ENCODE data around the gene MROH7.

MROH7 gene

GRCh38 chr1:54738244-54738643, 96.7 kb downstream of the MROH7 start (continued):
- TF ChIP-seq REST (tag by site-specific recombination; IDR thresholded peaks at IDR 0.05) (no peak), ZNF16 (tag by site-specific recombination; IDR thresholded peaks at IDR 0.05; ENCODE audit: low read depth) (no peak), ZNF19 (tag by site-specific recombination; IDR thresholded peaks at IDR 0.05; ENCODE audit: low read depth) (no peak)

- CTCF ChIA-PET, result no interaction called here
These were observed 99.9 kb downstream of the MROH7 start for GRCh38 chr1:54741531-54741930.

GRCh38 chr1:54742282-54742681, 100.7 kb downstream of the MROH7 start:
- ChIA-PET CTCF (interaction anchor here (0.7 kb wide), 1 partner anchor 247 kb away, joined by 3 read pairs; no protein-coding TSS in a partner anchor), POLR2A (no interaction called here)
- Histone ChIP-seq H3K9me3 (ENCODE audit: control insufficient read depth, insufficient read depth, low read depth, low read length) (no peaks in the 10 kb centered on the region), H3K4me1 (ENCODE audit: control insufficient read depth, insufficient read depth, low read length) (no peaks in the 10 kb centered on the region), H3K36me3 (ENCODE audit: control insufficient read depth in 2 of 2, insufficient read depth in 1 of 2, low read length in 2 of 2) (peaks cover 16 to 72% of the 10 kb centered on the region in 2 experiments), H3K27ac (ENCODE audit: extremely low read depth, low read depth, low read length) (no peak overlapping the region), H3K4me3 (ENCODE audit: low read depth, low read length) (no peak overlapping the region)
- TF ChIP-seq HOXC10 (CRISPR knock-in tag; IDR thresholded peaks at IDR 0.05), result no peak
- no peak for TF ChIP-seq ZBTB21 (tag by site-specific recombination; IDR thresholded peaks at IDR 0.05)
- no peak for TF ChIP-seq ZNF48 (tag by site-specific recombination; IDR thresholded peaks at IDR 0.05)
- TF ChIP-seq ZNF202 (tag by site-specific recombination; IDR thresholded peaks at IDR 0.05; ENCODE audit: borderline replicate concordance), result no peak
- TF ChIP-seq ZNF146 (tag by site-specific recombination; IDR thresholded peaks at IDR 0.05), result no peak

More at GRCh38 chr1:54741531-54741930, 99.9 kb downstream of the MROH7 start:
- TF ChIP-seq PBX3 (CRISPR knock-in tag; IDR thresholded peaks at IDR 0.05) (no peak), BCL11B (tag by site-specific recombination; IDR thresholded peaks at IDR 0.05; ENCODE audit: low read depth) (no peak), RBAK (tag by site-specific recombination; IDR thresholded peaks at IDR 0.05) (no peak), ZNF221 (tag by site-specific recombination; IDR thresholded peaks at IDR 0.05; ENCODE audit: borderline replicate concordance) (no peak), GLI2 (tag by site-specific recombination; IDR thresholded peaks at IDR 0.05; ENCODE audit: borderline replicate concordance, low read depth) (no peak), ZNF707 (tag by site-specific recombination; IDR thresholded peaks at IDR 0.05) (no peak), ZSCAN4 (tag by site-specific recombination; IDR thresholded peaks at IDR 0.05) (no peak), ZNF48 (tag by site-specific recombination; IDR thresholded peaks at IDR 0.05) (no peak)
- Histone ChIP-seq H3K4me3 (ENCODE audit: low read depth, low read length) (no peak overlapping the region), H3K27ac (ENCODE audit: extremely low read depth, low read depth, low read length) (no peak overlapping the region), H3K36me3 (ENCODE audit: control insufficient read depth in 2 of 2, insufficient read depth in 1 of 2, low read length in 2 of 2) (peaks cover 17 to 79% of the 10 kb centered on the region in 2 experiments), H3K4me1 (ENCODE audit: control insufficient read depth, insufficient read depth, low read length) (no peaks in the 10 kb centered on the region), H3K9me3 (ENCODE audit: control insufficient read depth, insufficient read depth, low read depth, low read length) (no peaks in the 10 kb centered on the region)
- POLR2A ChIA-PET, result no interaction called here
